Measurements from ENCODE around the gene FAM168B. TPM values are rescaled to one million over a fixed set of nuclear protein-coding genes. Genes with fewer than 3 reads are reported as not detected.

The FAM168B gene
- polyA plus RNA-seq, 1 of the 3 experiments (the other 2 are of a cell fraction): 72.7 TPM

DNA sequence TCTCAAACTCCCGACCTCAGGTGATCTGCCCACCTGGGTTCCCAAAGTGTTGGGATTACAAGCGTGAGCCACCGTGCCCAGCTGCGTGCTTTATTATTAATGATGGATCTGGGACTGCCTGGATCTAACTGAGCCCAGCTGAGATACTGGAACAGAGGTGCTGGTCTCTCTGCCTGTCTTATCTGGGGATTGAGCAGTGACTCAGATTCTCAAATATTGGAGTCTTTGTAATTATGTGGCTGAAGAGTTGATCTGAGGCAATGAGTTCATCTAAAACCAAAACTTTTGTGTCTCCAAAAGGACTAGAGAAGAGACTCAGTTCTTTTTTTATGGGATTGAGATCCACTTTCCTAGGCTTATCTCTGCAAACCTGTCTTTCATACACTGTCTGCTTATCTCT is 28.2 kb upstream of the FAM168B start:
- Histone ChIP-seq H4K20me1 (ENCODE audit: insufficient read depth) (peaks cover 25% of the 10 kb centered on the region), H3F3A (replicated peaks; ENCODE audit: insufficient read depth) (no peaks in the 10 kb centered on the region), H3K4me3 (ENCODE audit: low read depth in 2 of 2, low read length in 1 of 2) (no peak overlapping the region), H3K79me2 (ENCODE audit: insufficient read depth) (peaks cover 85% of the 10 kb centered on the region), H3K36me3 (replicated peaks in 1 of 2; ENCODE audit: control insufficient read depth in 1 of 2, insufficient read depth in 2 of 2, low read length in 1 of 2) (peaks cover 11 to 12% of the 10 kb centered on the region in 2 experiments), H3K9ac (no peak overlapping the region), H3K27ac (ENCODE audit: low read depth in 2 of 2, low read length in 1 of 2) (no peak overlapping the region), H3K4me2 (no peak overlapping the region), H3K9me3 (no peaks in the 10 kb centered on the region), H3K9me2 (no peaks in the 10 kb centered on the region), H3K27me3 (ENCODE audit: insufficient read depth) (no peaks in the 10 kb centered on the region), H2AFZ (ENCODE audit: low read depth) (no peak overlapping the region), H3K4me1 (ENCODE audit: control insufficient read depth in 1 of 2, insufficient read depth in 2 of 2, low read depth in 1 of 2, low read length in 1 of 2) (no peaks in the 10 kb centered on the region)
- WGBS (ENCODE audit: low lambda C conversion rate): 100% methylated on average over 4 of the region's 4 CpGs
- TF ChIP-seq, protein P1, sequence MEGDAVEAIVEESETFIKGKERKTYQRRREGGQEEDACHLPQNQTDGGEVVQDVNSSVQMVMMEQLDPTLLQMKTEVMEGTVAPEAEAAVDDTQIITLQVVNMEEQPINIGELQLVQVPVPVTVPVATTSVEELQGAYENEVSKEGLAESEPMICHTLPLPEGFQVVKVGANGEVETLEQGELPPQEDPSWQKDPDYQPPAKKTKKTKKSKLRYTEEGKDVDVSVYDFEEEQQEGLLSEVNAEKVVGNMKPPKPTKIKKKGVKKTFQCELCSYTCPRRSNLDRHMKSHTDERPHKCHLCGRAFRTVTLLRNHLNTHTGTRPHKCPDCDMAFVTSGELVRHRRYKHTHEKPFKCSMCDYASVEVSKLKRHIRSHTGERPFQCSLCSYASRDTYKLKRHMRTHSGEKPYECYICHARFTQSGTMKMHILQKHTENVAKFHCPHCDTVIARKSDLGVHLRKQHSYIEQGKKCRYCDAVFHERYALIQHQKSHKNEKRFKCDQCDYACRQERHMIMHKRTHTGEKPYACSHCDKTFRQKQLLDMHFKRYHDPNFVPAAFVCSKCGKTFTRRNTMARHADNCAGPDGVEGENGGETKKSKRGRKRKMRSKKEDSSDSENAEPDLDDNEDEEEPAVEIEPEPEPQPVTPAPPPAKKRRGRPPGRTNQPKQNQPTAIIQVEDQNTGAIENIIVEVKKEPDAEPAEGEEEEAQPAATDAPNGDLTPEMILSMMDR (IDR thresholded peaks at IDR 0.05): no peak
- no peak for TF ChIP-seq EZH2phosphoT487 (IDR thresholded peaks at IDR 0.05; ENCODE audit: borderline replicate concordance, low read depth)
- TF ChIP-seq JUND (IDR thresholded peaks at IDR 0.05): no peak
- TF ChIP-seq GABPA (IDR thresholded peaks at IDR 0.05; ENCODE audit: low read depth): no peak
- no peak for TF ChIP-seq SMC3 (IDR thresholded peaks at IDR 0.05; ENCODE audit: low read depth, low read length)
- no peak for TF ChIP-seq TCF12 (IDR thresholded peaks at IDR 0.05)
- TF ChIP-seq YY1 (IDR thresholded peaks at IDR 0.05; ENCODE audit: low read depth): no peak
- TF ChIP-seq, protein P2, sequence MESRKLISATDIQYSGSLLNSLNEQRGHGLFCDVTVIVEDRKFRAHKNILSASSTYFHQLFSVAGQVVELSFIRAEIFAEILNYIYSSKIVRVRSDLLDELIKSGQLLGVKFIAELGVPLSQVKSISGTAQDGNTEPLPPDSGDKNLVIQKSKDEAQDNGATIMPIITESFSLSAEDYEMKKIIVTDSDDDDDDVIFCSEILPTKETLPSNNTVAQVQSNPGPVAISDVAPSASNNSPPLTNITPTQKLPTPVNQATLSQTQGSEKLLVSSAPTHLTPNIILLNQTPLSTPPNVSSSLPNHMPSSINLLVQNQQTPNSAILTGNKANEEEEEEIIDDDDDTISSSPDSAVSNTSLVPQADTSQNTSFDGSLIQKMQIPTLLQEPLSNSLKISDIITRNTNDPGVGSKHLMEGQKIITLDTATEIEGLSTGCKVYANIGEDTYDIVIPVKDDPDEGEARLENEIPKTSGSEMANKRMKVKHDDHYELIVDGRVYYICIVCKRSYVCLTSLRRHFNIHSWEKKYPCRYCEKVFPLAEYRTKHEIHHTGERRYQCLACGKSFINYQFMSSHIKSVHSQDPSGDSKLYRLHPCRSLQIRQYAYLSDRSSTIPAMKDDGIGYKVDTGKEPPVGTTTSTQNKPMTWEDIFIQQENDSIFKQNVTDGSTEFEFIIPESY (IDR thresholded peaks at IDR 0.05; ENCODE audit: borderline replicate concordance, low read depth): no peak
- no peak for TF ChIP-seq CHD2 (IDR thresholded peaks at IDR 0.05; ENCODE audit: low read length, partially characterized antibody)
- no peak for TF ChIP-seq RFX5 (IDR thresholded peaks at IDR 0.05; ENCODE audit: low read length)
- TF ChIP-seq MEF2A (IDR thresholded peaks at IDR 0.05; ENCODE audit: borderline replicate concordance, low read depth): no peak
- TF ChIP-seq EP300 (IDR thresholded peaks at IDR 0.05; ENCODE audit: borderline replicate concordance in 1 of 2, low read depth in 1 of 2, low read length in 1 of 2): no peak
- TF ChIP-seq, protein P3, sequence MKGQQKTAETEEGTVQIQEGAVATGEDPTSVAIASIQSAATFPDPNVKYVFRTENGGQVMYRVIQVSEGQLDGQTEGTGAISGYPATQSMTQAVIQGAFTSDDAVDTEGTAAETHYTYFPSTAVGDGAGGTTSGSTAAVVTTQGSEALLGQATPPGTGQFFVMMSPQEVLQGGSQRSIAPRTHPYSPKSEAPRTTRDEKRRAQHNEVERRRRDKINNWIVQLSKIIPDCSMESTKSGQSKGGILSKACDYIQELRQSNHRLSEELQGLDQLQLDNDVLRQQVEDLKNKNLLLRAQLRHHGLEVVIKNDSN (IDR thresholded peaks at IDR 0.05; ENCODE audit: borderline replicate concordance, low read depth): no peak
- TF ChIP-seq, protein P4, sequence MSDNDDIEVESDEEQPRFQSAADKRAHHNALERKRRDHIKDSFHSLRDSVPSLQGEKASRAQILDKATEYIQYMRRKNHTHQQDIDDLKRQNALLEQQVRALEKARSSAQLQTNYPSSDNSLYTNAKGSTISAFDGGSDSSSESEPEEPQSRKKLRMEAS (IDR thresholded peaks at IDR 0.05; ENCODE audit: low read depth): no peak
- TF ChIP-seq RAD21 (IDR thresholded peaks at IDR 0.05; ENCODE audit: low read length): no peak
- TF ChIP-seq SIN3A (IDR thresholded peaks at IDR 0.05; ENCODE audit: borderline replicate concordance, low read depth, low read length): no peak
- no peak for TF ChIP-seq GATA2 (CRISPR knock-in tag; IDR thresholded peaks at IDR 0.05)
- no peak for DNase-seq
- CTCF ChIA-PET: no interaction called here
- POLR2A ChIA-PET: no interaction called here

Data from SK-N-SH (cell line).